ENCODE data around the gene CTF1. TPM values are rescaled to one million over a fixed set of nuclear protein-coding genes. Genes with fewer than 3 reads are reported as not detected.
"Not testable (repeated sequence)": the region's sequence is repeated elsewhere in the genome, so short reads cannot be mapped to it uniquely, and the experiment has no call there.

CTF1 gene
- total RNA-seq, 2 donors from 2014 or later = 0.15 to 0.26 TPM

GRCh38 chr16:30875871-30876801 lies 20.3 kb upstream of the CTF1 start:
- ATAC-seq (replicated peaks) = peak; percentile 72
- no peaks in the 10 kb centered on the region for H3K27me3 Mint-ChIP-seq
- peak overlapping the region; percentile 79 for H3K27ac Mint-ChIP-seq
- no peaks in the 10 kb centered on the region for H3K9me3 Mint-ChIP-seq
- H3K4me1 Mint-ChIP-seq = peaks cover 21% of the 10 kb centered on the region
- H3K36me3 Mint-ChIP-seq (ENCODE audit: low read depth) = peaks cover 47% of the 10 kb centered on the region
- H3K4me3 Mint-ChIP-seq = peak overlapping the region; percentile 77

DNA sequence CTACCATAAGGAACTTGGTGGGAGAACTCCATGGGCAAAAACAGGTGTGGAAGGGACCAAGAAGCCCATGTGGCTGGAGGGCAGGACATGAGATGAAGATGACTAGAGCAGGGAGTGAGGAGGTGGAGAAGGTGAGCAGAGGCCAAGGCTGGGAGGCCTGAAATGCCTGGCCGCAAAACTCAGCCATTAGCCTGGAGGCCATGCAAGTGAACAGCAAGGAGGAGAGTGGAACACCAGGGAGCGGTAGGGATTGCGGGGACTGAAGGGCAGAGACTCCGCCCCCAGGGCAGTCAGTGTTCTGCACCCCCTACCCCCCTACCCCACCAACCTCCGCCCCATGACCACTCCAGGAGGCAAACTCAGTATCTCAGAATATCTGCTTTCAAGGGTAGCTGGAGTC lies 19.5 kb upstream of the CTF1 start:
- Mint-ChIP-seq H3K9me3 (no peaks in the 10 kb centered on the region), H3K27me3 (no peaks in the 10 kb centered on the region), H3K27ac (peak overlapping the region; percentile 79), H3K4me1 (peaks cover 21% of the 10 kb centered on the region), H3K4me3 (peak overlapping the region; percentile 77), H3K36me3 (ENCODE audit: low read depth) (peaks cover 53% of the 10 kb centered on the region)
- ATAC-seq (replicated peaks) = no peak

- H3K4me3 Mint-ChIP-seq = no peak overlapping the region
- H3K27me3 Mint-ChIP-seq = no peaks in the 10 kb centered on the region
Observed at GRCh38 chr16:30882429-30883310, 13.7 kb upstream of the CTF1 start.

GRCh38 chr16:30884760-30885159 lies 11.7 kb upstream of the CTF1 start:
- Mint-ChIP-seq H3K27ac (peak overlapping the region; percentile 20), H3K4me3 (no peak overlapping the region), H3K9me3 (no peaks in the 10 kb centered on the region), H3K27me3 (no peaks in the 10 kb centered on the region), H3K36me3 (ENCODE audit: low read depth) (peaks cover 84% of the 10 kb centered on the region), H3K4me1 (peaks cover 26% of the 10 kb centered on the region)
- peak; percentile 52 for ATAC-seq (replicated peaks)

More at GRCh38 chr16:30882429-30883310, 13.7 kb upstream of the CTF1 start:
- H3K9me3 Mint-ChIP-seq = no peaks in the 10 kb centered on the region
- no peak for ATAC-seq (replicated peaks)
- peaks cover 80% of the 10 kb centered on the region for H3K36me3 Mint-ChIP-seq (ENCODE audit: low read depth)
- peak overlapping the region; percentile 73 for H3K27ac Mint-ChIP-seq
- H3K4me1 Mint-ChIP-seq = peaks cover 21% of the 10 kb centered on the region

DNA sequence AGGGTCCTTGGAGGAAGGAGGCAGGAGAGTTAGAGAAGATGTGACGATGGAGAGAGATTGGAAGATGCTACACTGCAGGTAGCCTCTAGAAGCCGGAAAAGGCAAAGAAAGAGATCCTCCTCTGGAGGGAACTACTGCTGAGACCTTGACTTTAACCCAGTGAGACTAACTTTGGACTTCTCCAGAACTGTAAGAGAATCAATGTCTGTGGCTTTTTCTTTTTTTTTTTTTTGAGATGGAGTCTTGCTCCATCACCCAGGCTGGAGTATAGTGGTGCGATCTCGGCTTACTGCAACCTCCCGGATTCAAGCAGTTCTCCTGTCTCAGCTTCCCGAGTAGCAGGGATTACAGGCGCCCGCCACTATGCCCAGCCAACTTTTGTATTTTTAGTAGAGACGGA lies 11.2 kb upstream of the CTF1 start:
- H3K4me3 Mint-ChIP-seq = no peak overlapping the region

GRCh38 chr16:30886145-30886544 lies 10.3 kb upstream of the CTF1 start:
- H3K9me3 Mint-ChIP-seq = no peaks in the 10 kb centered on the region
- H3K27me3 Mint-ChIP-seq = no peaks in the 10 kb centered on the region
- no peak overlapping the region for H3K4me3 Mint-ChIP-seq
- no peak for ATAC-seq (replicated peaks)
- H3K36me3 Mint-ChIP-seq (ENCODE audit: low read depth) = peaks cover 84% of the 10 kb centered on the region
- peak overlapping the region; percentile 65 for H3K27ac Mint-ChIP-seq
- peaks cover 26% of the 10 kb centered on the region for H3K4me1 Mint-ChIP-seq

More for the DNA sequence above, 11.2 kb upstream of the CTF1 start:
- H3K36me3 Mint-ChIP-seq (ENCODE audit: low read depth) = peaks cover 84% of the 10 kb centered on the region
- H3K4me1 Mint-ChIP-seq = peaks cover 26% of the 10 kb centered on the region
- no peaks in the 10 kb centered on the region for H3K27me3 Mint-ChIP-seq
- no peaks in the 10 kb centered on the region for H3K9me3 Mint-ChIP-seq
- peak overlapping the region; percentile 20 for H3K27ac Mint-ChIP-seq
- no peak for ATAC-seq (replicated peaks)

DNA sequence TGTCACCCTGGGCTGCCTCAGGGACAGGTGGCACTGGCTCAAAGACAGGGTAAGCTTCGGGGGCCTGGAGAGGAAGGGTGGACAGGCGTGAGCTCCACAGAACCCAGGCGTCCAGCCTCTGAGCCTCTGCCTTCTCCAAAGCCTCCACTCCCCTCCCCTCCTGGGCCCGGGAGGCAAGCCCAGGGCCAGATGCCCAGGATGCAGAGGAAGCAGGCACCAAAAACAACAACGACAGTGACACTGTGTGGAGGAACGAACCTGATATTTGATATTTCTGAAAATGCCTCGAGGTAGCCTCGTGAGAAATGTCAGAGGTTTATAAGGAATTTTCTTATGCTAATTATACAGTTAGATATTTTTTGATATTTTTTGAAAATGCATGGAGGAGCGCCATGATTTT lies 8.5 kb upstream of the CTF1 start:
- H3K36me3 Mint-ChIP-seq (ENCODE audit: low read depth) = peaks cover 81% of the 10 kb centered on the region
- no peaks in the 10 kb centered on the region for H3K9me3 Mint-ChIP-seq
- no peaks in the 10 kb centered on the region for H3K27me3 Mint-ChIP-seq
- peaks cover 20% of the 10 kb centered on the region for H3K4me1 Mint-ChIP-seq
- no peak overlapping the region for H3K27ac Mint-ChIP-seq
- no peak overlapping the region for H3K4me3 Mint-ChIP-seq
- ATAC-seq (replicated peaks) = no peak

DNA sequence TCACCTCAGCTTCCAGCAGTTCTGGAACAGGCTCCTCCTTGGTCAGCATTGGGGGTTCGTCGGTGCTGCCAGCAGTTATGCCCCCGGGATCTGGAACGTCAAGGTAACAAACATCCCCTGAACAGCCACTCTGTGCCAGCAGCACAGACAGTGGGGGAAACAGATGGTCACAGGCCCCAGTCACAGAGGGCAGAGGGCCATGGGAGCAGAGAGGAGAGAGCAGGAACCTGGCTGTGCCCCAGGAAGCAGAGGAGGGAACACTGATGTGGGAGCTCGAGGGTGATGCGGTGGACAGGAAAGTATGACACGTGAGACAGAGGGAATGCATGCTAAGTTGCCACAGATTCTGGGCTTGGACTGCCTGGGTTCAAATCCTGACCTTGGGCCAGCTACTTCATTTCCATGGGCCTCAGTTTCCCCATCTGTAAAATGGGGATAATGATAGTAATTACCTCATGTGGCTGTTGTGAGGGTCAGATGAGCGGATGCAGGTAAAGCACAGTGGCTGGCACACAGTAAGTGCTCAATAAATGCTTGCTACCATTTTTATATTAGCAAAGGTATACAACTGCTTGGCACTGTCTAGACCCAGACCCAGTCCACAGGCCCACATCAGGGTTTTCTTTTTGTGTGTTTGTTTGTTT lies 7.4 kb upstream of the CTF1 start:
- Mint-ChIP-seq H3K4me1 (peaks cover 21% of the 10 kb centered on the region), H3K9me3 (no peaks in the 10 kb centered on the region), H3K4me3 (no peak overlapping the region), H3K36me3 (ENCODE audit: low read depth) (peaks cover 82% of the 10 kb centered on the region), H3K27ac (peak overlapping the region; percentile 69), H3K27me3 (no peaks in the 10 kb centered on the region)
- no peak for ATAC-seq (replicated peaks)

GRCh38 chr16:30889721-30890120 lies 6.7 kb upstream of the CTF1 start:
- no peak overlapping the region for H3K27ac Mint-ChIP-seq
- H3K27me3 Mint-ChIP-seq = no peaks in the 10 kb centered on the region
- ATAC-seq (replicated peaks) = no peak
- peaks cover 79% of the 10 kb centered on the region for H3K36me3 Mint-ChIP-seq (ENCODE audit: low read depth)
- peaks cover 22% of the 10 kb centered on the region for H3K4me1 Mint-ChIP-seq
- H3K4me3 Mint-ChIP-seq = no peak overlapping the region
- H3K9me3 Mint-ChIP-seq = no peaks in the 10 kb centered on the region

DNA sequence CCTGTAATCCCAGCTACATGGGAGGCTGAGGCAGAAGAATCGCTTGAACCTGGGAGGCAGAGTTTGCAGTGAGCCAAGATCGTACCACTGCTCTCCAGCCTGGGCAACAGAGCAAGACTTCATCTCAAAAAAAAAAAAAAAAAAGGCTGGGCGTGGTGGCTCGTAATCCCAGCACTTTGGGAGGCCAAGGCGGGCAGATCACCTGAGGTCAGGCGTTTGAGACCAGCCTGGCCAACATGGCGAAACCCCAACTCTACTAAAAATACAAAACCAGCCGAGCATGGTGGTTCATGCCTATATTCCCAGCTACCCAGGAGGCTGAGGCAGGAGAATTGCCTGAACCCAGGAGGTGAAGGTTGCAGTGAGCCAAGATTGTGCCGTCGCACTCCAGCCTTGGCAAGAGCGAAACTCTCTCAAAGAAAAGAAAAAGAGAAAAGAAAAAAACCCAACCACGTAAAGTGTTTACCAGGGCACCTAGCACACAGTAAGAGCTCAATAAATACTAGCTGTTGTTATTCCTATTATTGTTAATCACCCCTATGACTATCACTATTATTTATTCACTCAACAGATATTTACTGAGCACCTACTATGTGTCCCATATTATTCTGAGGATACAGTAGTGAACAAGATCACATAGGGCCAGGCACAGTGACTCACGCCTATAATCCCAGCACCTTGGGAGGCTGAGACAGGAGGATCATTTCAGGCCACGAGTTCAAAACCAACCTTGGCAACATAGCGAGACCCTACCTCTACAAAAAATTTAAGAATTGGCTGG lies 5.2 kb upstream of the CTF1 start:
- ATAC-seq (replicated peaks); H3K4me3 Mint-ChIP-seq; H3K27ac Mint-ChIP-seq; H3K9me3 Mint-ChIP-seq; H3K27me3 Mint-ChIP-seq: not testable (repeated sequence)
- Mint-ChIP-seq H3K36me3 (ENCODE audit: low read depth) (peaks cover 64% of the 10 kb centered on the region), H3K4me1 (peaks cover 22% of the 10 kb centered on the region)

- peak overlapping the region; percentile 96 for H3K27ac Mint-ChIP-seq
- H3K4me3 Mint-ChIP-seq = peak overlapping the region; percentile 98
- H3K9me3 Mint-ChIP-seq = no peaks in the 10 kb centered on the region
- no peak for ATAC-seq (replicated peaks)
- no peaks in the 10 kb centered on the region for H3K27me3 Mint-ChIP-seq
- peaks cover 23% of the 10 kb centered on the region for H3K4me1 Mint-ChIP-seq
- H3K36me3 Mint-ChIP-seq (ENCODE audit: low read depth) = peaks cover 48% of the 10 kb centered on the region
Observed at GRCh38 chr16:30892670-30893416, 3.6 kb upstream of the CTF1 start.

GRCh38 chr16:30893417-30893743 lies 3.0 kb upstream of the CTF1 start:
- Mint-ChIP-seq H3K4me3 (peak overlapping the region; percentile 98), H3K9me3 (no peaks in the 10 kb centered on the region), H3K4me1 (peaks cover 23% of the 10 kb centered on the region), H3K27ac (peak overlapping the region; percentile 96), H3K36me3 (ENCODE audit: low read depth) (peaks cover 45% of the 10 kb centered on the region), H3K27me3 (no peaks in the 10 kb centered on the region)
- peak; percentile 8 for ATAC-seq (replicated peaks)

All from activated T-helper 17 cell treated with anti-CD3 and anti-CD28 coated beads, Interleukin-2, amount 50 U/mL, for 72 hours (primary cell).